Stimulated activated CD4-positive, alpha-beta T cell treated with anti-CD3 and anti-CD28 coated beads, Interleukin-1b, Interleukin-23, amount 100 ng/mL, for 48 hours (primary cell): ENCODE data around the gene DNAL1.
"Not testable (repeated sequence)": the region's sequence is repeated elsewhere in the genome, so short reads cannot be mapped to it uniquely, and the experiment has no call there.

Source experiments
- DNase-seq: peaks from one replicate; pipeline ENCODE4 v3.0.0-alpha.2; 2020

DNAL1 gene

GRCh38 chr14:73640796-73641365 lies 3.9 kb upstream of the DNAL1 start:
- no peak for DNase-seq

- DNase-seq = no peak
Measured at GRCh38 chr14:73645248-73645610, 443 bp downstream of the DNAL1 start.

- no peak for DNase-seq
Measured at GRCh38 chr14:73651005-73651404, 6.2 kb downstream of the DNAL1 start.

GRCh38 chr14:73655851-73656250 lies 11.1 kb downstream of the DNAL1 start:
- no peak for DNase-seq

GRCh38 chr14:73659202-73659601 lies 14.4 kb downstream of the DNAL1 start:
- DNase-seq = not testable (repeated sequence)

GRCh38 chr14:73660511-73660910 lies 15.7 kb downstream of the DNAL1 start:
- DNase-seq = no peak

DNA sequence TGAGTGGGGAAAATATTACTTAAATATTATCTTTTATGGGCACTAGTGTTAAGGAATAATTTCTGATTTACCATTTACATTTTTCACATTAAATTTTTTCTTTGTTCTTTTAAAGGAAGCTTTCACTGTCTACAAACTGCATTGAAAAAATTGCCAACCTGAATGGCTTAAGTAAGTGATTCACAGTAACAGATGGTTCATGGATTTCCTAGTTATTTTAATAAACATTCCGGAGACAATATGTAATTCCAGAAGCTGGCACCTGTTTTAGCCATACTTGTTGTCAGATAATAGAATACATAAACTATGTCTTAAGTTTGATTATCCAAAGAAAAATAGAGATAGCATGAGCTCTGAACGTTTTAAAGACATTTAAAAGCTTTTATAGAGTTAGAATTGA lies 17.1 kb downstream of the DNAL1 start:
- no peak for DNase-seq

DNA sequence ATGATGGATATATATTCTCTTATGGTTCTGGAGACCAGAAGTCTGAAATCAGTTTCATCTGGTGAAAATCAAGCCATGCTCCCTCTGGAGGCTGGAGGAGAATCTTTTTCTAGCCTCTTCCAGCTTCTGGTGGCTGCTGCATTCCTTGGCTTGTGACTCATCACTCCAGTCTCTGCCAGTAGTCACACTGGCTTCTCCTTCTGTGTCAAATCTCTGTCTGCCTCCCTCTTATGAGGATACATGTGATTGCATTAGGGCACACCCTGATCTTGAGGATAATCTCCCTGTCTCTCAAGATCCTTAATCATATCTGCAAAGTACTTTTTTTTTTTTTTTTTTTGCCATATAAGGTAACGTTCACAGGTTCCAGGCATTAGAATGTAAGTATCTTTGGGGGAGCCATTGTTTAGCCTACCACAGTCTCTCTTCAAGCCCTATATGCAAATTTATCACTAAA lies 17.7 kb downstream of the DNAL1 start:
- DNase-seq = no peak

DNA sequence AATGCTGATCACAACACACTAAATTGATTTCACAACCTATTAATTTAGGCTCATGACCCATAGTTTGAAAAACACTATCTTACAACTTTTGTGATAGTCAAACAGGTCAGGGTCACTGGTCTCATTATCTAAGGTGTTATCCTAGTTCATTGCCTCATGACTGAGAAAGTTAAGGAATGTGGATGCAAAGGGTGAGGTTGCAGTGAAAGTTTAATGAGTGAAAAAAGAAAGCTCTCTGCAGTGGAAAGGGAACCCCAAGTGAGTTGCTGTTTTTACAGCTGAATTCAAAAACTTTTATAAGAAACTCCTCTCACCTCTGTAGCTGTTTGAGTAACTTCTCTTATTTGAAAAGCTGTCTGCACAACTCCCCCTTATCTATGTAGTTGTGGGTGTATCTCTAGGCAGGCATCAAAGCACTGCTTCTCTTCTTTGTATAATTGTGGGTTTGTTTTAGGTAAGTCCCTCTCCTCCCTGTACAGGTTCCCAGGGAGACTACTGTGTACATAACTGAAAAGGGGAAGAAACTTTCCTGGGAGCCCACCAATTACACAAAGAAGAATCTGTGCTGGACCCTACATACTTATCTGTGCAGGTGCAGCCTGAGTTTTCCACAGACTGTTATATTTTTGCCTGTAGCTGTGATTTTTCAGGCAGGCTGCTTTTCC lies 18.9 kb downstream of the DNAL1 start:
- no peak for DNase-seq

GRCh38 chr14:73665130-73665529 lies 20.3 kb downstream of the DNAL1 start:
- no peak for DNase-seq

- no peak for DNase-seq
Measured at GRCh38 chr14:73666583-73666982, 21.8 kb downstream of the DNAL1 start.

DNA sequence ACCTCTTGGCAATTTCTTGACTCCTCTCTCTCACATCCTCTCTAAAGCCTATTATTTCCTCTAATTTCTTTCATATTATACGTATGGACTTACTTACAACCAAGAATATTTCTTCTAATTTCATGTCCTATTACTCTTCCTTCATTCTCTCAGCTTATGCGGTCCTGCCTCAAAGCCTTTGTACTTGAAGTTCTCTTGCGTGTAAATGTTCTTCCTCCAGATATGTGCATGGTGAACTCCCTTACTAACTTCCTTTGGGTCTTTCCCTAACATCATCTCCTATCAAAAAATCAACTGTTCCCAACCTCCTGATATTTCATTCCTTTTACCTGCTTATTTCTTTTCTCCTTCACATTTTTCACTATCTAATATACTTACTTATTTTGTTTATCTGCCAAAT lies 23.1 kb downstream of the DNAL1 start:
- no peak for DNase-seq

GRCh38 chr14:73674986-73675385 lies 30.2 kb downstream of the DNAL1 start:
- DNase-seq = no peak

DNA sequence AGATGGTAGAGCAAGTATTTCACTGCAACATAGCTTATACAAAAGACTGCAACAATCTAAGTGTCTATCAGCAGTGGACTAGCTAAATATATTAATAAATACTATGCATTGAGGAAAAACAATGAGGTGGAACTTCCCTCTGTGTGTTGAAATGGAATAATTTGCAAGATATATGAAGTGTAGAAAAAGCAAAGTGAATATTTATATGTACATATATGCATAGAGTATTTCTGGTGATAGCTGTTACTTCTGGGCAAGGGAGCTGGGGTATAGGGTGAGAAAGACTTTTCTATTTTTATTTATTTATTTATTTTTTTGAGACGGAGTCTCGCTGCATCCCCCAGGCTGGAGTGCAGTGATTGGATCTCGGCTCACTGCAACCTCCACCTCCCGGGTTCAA lies 33.9 kb downstream of the DNAL1 start:
- DNase-seq = no peak

- no peak for DNase-seq
Measured at GRCh38 chr14:73680821-73681220, 36.0 kb downstream of the DNAL1 start.

DNA sequence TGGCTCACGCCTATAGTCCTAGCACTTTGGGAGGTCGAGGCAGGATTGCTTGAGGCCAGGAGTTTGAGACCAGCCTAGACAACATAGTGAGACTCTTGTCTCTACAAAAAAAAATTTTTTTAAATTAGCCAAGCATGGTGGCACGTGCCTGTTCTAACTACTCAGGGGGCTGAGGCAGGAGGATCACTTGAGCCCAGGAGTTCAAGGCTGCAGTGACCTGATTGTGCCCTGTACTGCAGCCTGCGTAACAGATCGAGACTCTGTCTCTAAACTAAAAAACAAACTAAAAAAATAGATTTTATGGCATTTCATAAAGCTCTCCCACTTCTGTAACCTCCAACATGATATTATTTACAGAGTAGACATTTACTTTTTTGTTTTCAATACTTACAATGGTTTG lies 39.8 kb downstream of the DNAL1 start:
- no peak for DNase-seq

GRCh38 chr14:73685328-73685727 lies 40.5 kb downstream of the DNAL1 start:
- DNase-seq = no peak

- no peak for DNase-seq
Measured at GRCh38 chr14:73686901-73687300, 42.1 kb downstream of the DNAL1 start.

DNA sequence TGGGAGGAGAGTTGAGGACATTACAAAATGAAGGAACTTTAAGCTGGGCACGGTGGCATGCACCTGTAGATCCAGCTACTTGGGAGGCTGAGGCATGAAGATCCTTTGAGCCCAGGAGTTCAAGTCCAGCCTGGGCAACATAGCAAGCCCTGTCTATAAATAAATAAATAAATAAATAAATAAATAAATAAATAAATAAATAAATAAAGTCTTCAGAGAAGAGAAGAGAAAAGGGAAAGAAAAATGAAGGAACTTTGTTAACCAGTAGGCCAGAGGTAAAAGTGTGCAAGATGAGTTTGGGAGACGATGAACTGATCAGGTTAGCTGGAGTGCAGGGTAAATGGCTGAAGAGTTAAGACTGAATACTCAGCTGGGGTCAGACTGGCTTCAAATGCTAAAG lies 49.3 kb downstream of the DNAL1 start:
- no peak for DNase-seq

- DNase-seq = no peak
Measured at GRCh38 chr14:73695082-73695481, 50.3 kb downstream of the DNAL1 start.

GRCh38 chr14:73695997-73696396 lies 51.2 kb downstream of the DNAL1 start:
- no peak for DNase-seq

DNA sequence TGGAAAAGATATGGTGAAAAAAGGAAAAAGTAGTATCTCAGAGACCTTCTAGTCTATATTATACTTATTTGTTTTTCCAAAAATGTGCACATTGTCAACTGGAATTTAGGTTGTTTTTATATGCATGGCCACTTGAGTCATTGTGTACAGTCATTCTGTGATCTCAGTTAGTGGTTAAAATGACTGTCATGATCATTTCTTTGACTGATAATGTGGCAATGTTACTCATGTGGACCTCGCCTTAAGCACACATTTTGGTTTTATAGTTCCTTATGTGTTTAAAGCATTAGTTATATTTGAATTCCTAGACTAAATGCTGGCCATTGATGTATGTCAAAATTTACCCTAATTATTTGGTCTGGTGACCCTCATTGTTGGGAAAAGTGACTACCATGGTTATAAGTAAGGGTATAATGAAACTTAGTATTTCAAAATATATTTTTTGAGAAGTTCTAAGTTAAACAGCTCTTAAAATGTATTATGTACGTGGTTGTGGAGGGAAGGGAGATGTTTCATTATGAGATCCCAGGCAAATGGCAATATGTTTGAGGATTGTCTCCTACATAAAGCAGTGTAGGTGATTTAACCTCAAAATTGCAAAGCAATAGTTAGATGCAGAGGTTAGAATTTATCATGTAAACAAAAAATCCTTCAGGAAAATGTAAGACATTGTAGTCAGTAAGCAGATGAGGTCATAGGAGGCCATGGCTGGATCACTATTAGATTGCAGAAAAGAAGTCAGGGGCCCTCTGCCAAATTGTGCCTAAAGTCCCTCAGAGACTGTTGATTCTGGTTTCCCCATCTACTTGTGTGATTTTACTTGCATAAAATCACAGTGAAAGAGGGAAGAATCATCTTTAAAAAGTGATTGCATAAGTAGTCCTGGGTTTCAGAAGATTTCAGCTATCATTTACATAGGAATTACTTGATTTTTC lies 51.9 kb downstream of the DNAL1 start:
- DNase-seq = no peak

- DNase-seq = no peak
Measured at GRCh38 chr14:73700325-73700724, 55.5 kb downstream of the DNAL1 start.

DNA sequence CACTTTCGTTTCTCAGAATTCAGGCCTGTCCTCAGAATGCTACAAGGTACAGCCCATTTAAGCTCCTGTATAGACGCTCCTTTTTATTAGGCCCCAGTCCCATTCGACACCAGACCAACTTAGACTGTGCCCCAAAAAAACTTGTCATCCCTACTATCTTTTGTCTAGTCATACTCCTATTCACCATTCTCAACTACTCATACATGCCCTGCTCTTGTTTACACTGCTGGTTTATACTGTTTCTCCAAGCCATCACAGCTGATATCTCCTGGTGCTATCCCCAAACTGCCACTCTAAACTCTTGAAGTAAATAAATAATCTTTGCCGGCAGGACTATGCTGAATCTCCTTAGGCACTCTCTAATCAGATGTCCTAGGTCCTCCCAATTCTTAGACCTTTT lies 63.3 kb downstream of the DNAL1 start:
- DNase-seq = not testable (repeated sequence)
